PC-9 (cell line): ENCODE measurements around the gene KLF17. TPM values are rescaled to one million over a fixed set of nuclear protein-coding genes. Genes with fewer than 3 reads are reported as not detected.
"Not testable (repeated sequence)": the region's sequence is repeated elsewhere in the genome, so short reads cannot be mapped to it uniquely, and the experiment has no call there.

Source experiments
- BruUV-seq: library from RNA; stranded (reverse); fragments of 400-500 nt; replicated peaks from 2 replicates; lab custom pipeline; 2021; lab: Mats Ljungman, UMichigan
- CTCF ChIA-PET: fragments of 300-600 bp; sonication (Branson Sonifier 250); formaldehyde crosslinking; loops from one replicate; lab custom pipeline; 2022; ENCODE audit warnings: antibody characterized with exemption; lab: Charles Lee
- POLR2A ChIA-PET: fragments of 300-600 bp; sonication (Branson Sonifier 250); formaldehyde crosslinking; loops from one replicate; lab custom pipeline; 2022; ENCODE audit warnings: antibody characterized with exemption; ENCODE audit not compliant: unreplicated experiment; lab: Charles Lee
- DNase-seq, 2 experiments: peaks; one replicate each; pipeline versions ENCODE4 v3.0.0 to v3.0.0-alpha.2; 2015 to 2022; ENCODE audit warnings: mixed read lengths in 1 of 2
- H2AFZ ChIP-seq: fragments of 200-600 bp; sonication (generic); 2 replicates; pipeline ENCODE4 v1.8.1; 2017; ENCODE audit warnings: antibody characterized with exemption
- H3F3A ChIP-seq: fragments of 200-600 bp; sonication (generic); 2 replicates; pipeline ENCODE4 v1.8.1; 2017; ENCODE audit warnings: antibody characterized with exemption, mild to moderate bottlenecking, low read depth; ENCODE audit not compliant: insufficient read depth
- H3K27ac ChIP-seq: fragments of 200-600 bp; sonication (generic); 2 replicates; pipeline ENCODE4 v1.6.1; 2016; ENCODE audit warnings: mixed run types
- H3K27me3 ChIP-seq: fragments of 200-600 bp; sonication (generic); 2 replicates; pipeline ENCODE4 v1.6.1; 2016; ENCODE audit warnings: low read depth, mixed run types; ENCODE audit not compliant: insufficient read depth
- H3K36me3 ChIP-seq: fragments of 200-600 bp; sonication (generic); 2 replicates; pipeline ENCODE4 v1.6.1; 2016; ENCODE audit warnings: low read depth, mixed run types
- H3K4me1 ChIP-seq: fragments of 200-600 bp; sonication (generic); replicated peaks from 2 replicates; pipeline ENCODE4 v1.6.1; 2016; ENCODE audit warnings: mixed run types; ENCODE audit not compliant: insufficient read depth
- H3K4me2 ChIP-seq: fragments of 200-600 bp; sonication (generic); 2 replicates; pipeline ENCODE4 v1.6.1; 2017; ENCODE audit warnings: mixed run types
- H3K4me3 ChIP-seq: fragments of 200-600 bp; sonication (generic); 2 replicates; pipeline ENCODE4 v1.6.1; 2016; ENCODE audit warnings: mixed run types
- H3K79me2 ChIP-seq: fragments of 200-600 bp; sonication (generic); 2 replicates; pipeline ENCODE4 v1.6.1; 2017; ENCODE audit warnings: low read depth, mixed run types
- H3K9me2 ChIP-seq: fragments of 200-600 bp; sonication (generic); 2 replicates; pipeline ENCODE4 v1.8.1; 2017; ENCODE audit warnings: mild to moderate bottlenecking; ENCODE audit not compliant: insufficient read depth
- H3K9me3 ChIP-seq: fragments of 200-600 bp; sonication (generic); 2 replicates; pipeline ENCODE4 v1.8.1; 2016; ENCODE audit warnings: low read depth; ENCODE audit not compliant: insufficient read depth
- H4K20me1 ChIP-seq: fragments of 200-600 bp; sonication (generic); 2 replicates; pipeline ENCODE4 v1.8.1; 2017; ENCODE audit not compliant: insufficient read depth
- CTCF ChIP-seq: fragments of 200-600 bp; sonication (generic); conservative IDR thresholded peaks from 2 replicates; pipeline ENCODE4 v1.6.1; 2017; ENCODE audit warnings: mixed run types, antibody characterized with exemption, mild to moderate bottlenecking, moderate library complexity
- EZH2 ChIP-seq: fragments of 200-600 bp; sonication (generic); IDR thresholded peaks from 2 replicates; pipeline ENCODE4 v1.8.0; 2017; ENCODE audit warnings: antibody characterized with exemption, low read depth
- intact Hi-C: fragments of 100-400 bp; cut with micrococcal nuclease; formaldehyde crosslinking; loops from one replicate; pipeline ENCODE4 v1.10.0; 2022; ENCODE audit not compliant: unreplicated experiment
- total RNA-seq: library from RNA; stranded (reverse); gene quantifications from 2 replicates; pipeline ENCODE4 v1.2.3, GENCODE V29; 2021

Gene KLF17
- total RNA-seq, 1 experiment from 2014 or later, result not detected

DNA sequence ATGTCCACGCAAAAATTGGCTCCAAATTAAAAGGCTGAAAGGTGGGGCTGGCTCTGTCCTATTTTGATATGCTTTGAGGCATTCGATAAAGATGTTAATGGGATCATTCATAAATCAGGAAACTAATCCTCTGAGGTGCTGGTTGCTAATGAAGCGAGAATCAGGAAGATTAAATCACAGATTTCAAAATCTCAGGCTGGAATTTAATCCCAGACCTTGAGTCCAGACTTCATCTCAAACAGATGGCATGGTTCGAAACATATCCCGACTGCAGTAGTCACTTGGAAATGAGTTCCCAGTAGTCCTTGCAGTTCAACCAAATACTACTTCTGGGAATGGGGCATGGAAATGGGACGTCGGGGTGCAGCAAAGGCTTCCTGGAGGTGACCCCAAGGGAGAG lies 4.5 kb upstream of the KLF17 start:
- intact Hi-C loops, result no loop called here
- no peak overlapping the region for H3K4me3 ChIP-seq
- ChIA-PET POLR2A (no interaction called here), CTCF (no interaction called here)
- no peaks in the 10 kb centered on the region for H3K27me3 ChIP-seq
- H3K9me3 ChIP-seq, result no peaks in the 10 kb centered on the region
- no peaks in the 10 kb centered on the region for H3K4me1 ChIP-seq
- H3F3A ChIP-seq, result no peaks in the 10 kb centered on the region
- H2AFZ ChIP-seq, result no peak overlapping the region
- H3K4me2 ChIP-seq, result no peak overlapping the region
- H3K9me2 ChIP-seq, result no peaks in the 10 kb centered on the region
- no peak for DNase-seq
- H3K79me2 ChIP-seq, result no peaks in the 10 kb centered on the region
- H3K36me3 ChIP-seq, result no peaks in the 10 kb centered on the region
- BruUV-seq, result no TSS peak
- no peak for TF ChIP-seq CTCF
- TF ChIP-seq EZH2, result no peak
- no peak overlapping the region for H3K27ac ChIP-seq
- no peaks in the 10 kb centered on the region for H4K20me1 ChIP-seq

GRCh38 chr1:44117272-44117671 lies 1.3 kb upstream of the KLF17 start:
- H3F3A ChIP-seq, H3K27me3 ChIP-seq, H2AFZ ChIP-seq, H3K4me1 ChIP-seq, H3K9me2 ChIP-seq, H3K27ac ChIP-seq, H4K20me1 ChIP-seq, POLR2A ChIA-PET, H3K79me2 ChIP-seq, DNase-seq, H3K4me2 ChIP-seq, CTCF ChIA-PET, H3K4me3 ChIP-seq, BruUV-seq, H3K36me3 ChIP-seq, intact Hi-C loops, H3K9me3 ChIP-seq: not testable (repeated sequence)

GRCh38 chr1:44119525-44119924 lies 904 bp downstream of the KLF17 start:
- ChIA-PET POLR2A (no interaction called here), CTCF (no interaction called here)
- Histone ChIP-seq H3F3A (no peaks in the 10 kb centered on the region), H3K36me3 (no peaks in the 10 kb centered on the region), H3K79me2 (no peaks in the 10 kb centered on the region), H3K9me3 (no peaks in the 10 kb centered on the region), H3K27me3 (no peaks in the 10 kb centered on the region), H3K27ac (no peak overlapping the region), H2AFZ (no peak overlapping the region), H4K20me1 (no peaks in the 10 kb centered on the region), H3K4me1 (no peaks in the 10 kb centered on the region), H3K9me2 (no peaks in the 10 kb centered on the region), H3K4me3 (no peak overlapping the region), H3K4me2 (no peak overlapping the region)
- TF ChIP-seq EZH2, result no peak
- no peak for TF ChIP-seq CTCF
- intact Hi-C loops, result no loop called here
- BruUV-seq, result no TSS peak
- DNase-seq, result no peak

DNA sequence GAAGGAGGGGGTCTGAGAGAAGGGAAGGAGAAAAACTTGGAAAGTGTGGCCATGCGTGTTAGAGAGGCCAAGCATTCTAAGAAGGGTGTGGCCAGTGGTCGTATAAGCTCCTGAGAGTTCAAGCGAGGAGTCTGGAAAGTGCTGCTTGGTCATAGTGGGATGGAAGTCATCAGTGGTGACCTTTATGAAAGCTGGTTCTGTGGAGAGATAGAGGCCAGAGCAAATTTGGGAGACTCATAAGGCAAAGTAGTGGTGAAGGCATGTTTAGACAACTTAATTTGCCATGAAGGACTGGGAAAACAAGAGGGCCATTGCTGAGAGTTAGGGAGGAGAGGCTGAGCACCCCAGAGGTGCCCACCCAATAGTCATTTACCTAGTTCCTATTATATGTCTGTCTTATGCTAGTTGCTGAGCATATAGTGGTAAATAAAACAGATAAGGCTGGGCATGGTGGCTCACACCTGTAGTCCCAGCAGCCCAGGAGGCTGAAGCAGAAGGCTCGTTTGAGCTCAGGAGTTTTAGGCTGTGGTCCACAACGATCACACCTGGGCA lies 1.9 kb downstream of the KLF17 start:
- no peaks in the 10 kb centered on the region for H3K9me2 ChIP-seq
- H3K79me2 ChIP-seq, result no peaks in the 10 kb centered on the region
- H3K36me3 ChIP-seq, result no peaks in the 10 kb centered on the region
- DNase-seq, result no peak
- H4K20me1 ChIP-seq, result no peaks in the 10 kb centered on the region
- no peak overlapping the region for H3K4me2 ChIP-seq
- ChIA-PET CTCF (no interaction called here), POLR2A (no interaction called here)
- H3K27me3 ChIP-seq, result no peaks in the 10 kb centered on the region
- BruUV-seq, result no TSS peak
- TF ChIP-seq EZH2 (no peak), CTCF (no peak)
- no peaks in the 10 kb centered on the region for H3F3A ChIP-seq
- H3K4me3 ChIP-seq, result no peak overlapping the region
- H3K4me1 ChIP-seq, result no peaks in the 10 kb centered on the region
- H3K9me3 ChIP-seq, result no peaks in the 10 kb centered on the region
- no peak overlapping the region for H3K27ac ChIP-seq
- H2AFZ ChIP-seq, result no peak overlapping the region
- intact Hi-C loops, result no loop called here
